Mononuclear cell (primary cell): ENCODE measurements around the gene DSCAM. TPM values are rescaled to one million over a fixed set of nuclear protein-coding genes. Genes with fewer than 3 reads are reported as not detected.

Source experiments
- H3K27me3 ChIP-seq: 2 replicates; pipeline ENCODE4 v1.6.0; 2011; ENCODE audit warnings: low read length, control low read depth; ENCODE audit not compliant: insufficient read depth
- H3K4me1 ChIP-seq: 2 replicates; pipeline ENCODE4 v1.5.1; 2011; ENCODE audit warnings: mild to moderate bottlenecking, low read length, control low read depth; ENCODE audit not compliant: insufficient read depth
- H3K4me3 ChIP-seq: 2 replicates; pipeline ENCODE4 v1.5.1; 2011; ENCODE audit warnings: mild to moderate bottlenecking, low read length, moderate library complexity
- H3K9me3 ChIP-seq: 2 replicates; pipeline ENCODE4 v1.5.1; 2011; ENCODE audit warnings: low read depth, mild to moderate bottlenecking, control low read depth, low read length
- total RNA-seq: library from RNA; depleted of rRNA; stranded (reverse); fragments of >200 nt; gene quantifications from one replicate; pipeline ENCODE4 v1.2.3, GENCODE V29; 2012

Gene DSCAM
- total RNA-seq, 1 donor, result not detected

GRCh38 chr21:40813918-40814317, 33.0 kb downstream of the DSCAM start:
- Histone ChIP-seq H3K9me3 (no peaks in the 10 kb centered on the region), H3K4me1 (no peaks in the 10 kb centered on the region), H3K4me3 (no peak overlapping the region), H3K27me3 (no peaks in the 10 kb centered on the region)

GRCh38 chr21:40809673-40810197, 37.2 kb downstream of the DSCAM start:
- Histone ChIP-seq H3K4me3 (no peak overlapping the region), H3K9me3 (no peaks in the 10 kb centered on the region), H3K27me3 (no peaks in the 10 kb centered on the region), H3K4me1 (no peaks in the 10 kb centered on the region)

- Histone ChIP-seq H3K9me3 (peaks cover 13% of the 10 kb centered on the region), H3K27me3 (no peaks in the 10 kb centered on the region), H3K4me1 (no peaks in the 10 kb centered on the region), H3K4me3 (no peak overlapping the region)
Observed at GRCh38 chr21:40803101-40803500, 43.9 kb downstream of the DSCAM start.

- Histone ChIP-seq H3K27me3 (no peaks in the 10 kb centered on the region), H3K4me1 (no peaks in the 10 kb centered on the region), H3K4me3 (no peak overlapping the region), H3K9me3 (peaks cover 20% of the 10 kb centered on the region)
Observed at GRCh38 chr21:40800126-40800525, 46.8 kb downstream of the DSCAM start.

- Histone ChIP-seq H3K9me3 (peaks cover 20% of the 10 kb centered on the region), H3K4me3 (no peak overlapping the region), H3K27me3 (no peaks in the 10 kb centered on the region), H3K4me1 (no peaks in the 10 kb centered on the region)
Observed at GRCh38 chr21:40797891-40798290, 49.1 kb downstream of the DSCAM start.

- peaks cover 20% of the 10 kb centered on the region for H3K9me3 ChIP-seq
- no peak overlapping the region for H3K4me3 ChIP-seq
- H3K27me3 ChIP-seq, result no peaks in the 10 kb centered on the region
- no peaks in the 10 kb centered on the region for H3K4me1 ChIP-seq
Observed at GRCh38 chr21:40797410-40797809, 49.5 kb downstream of the DSCAM start.

- H3K4me3 ChIP-seq, result no peak overlapping the region
- no peaks in the 10 kb centered on the region for H3K4me1 ChIP-seq
- H3K27me3 ChIP-seq, result no peaks in the 10 kb centered on the region
- peaks cover 20% of the 10 kb centered on the region for H3K9me3 ChIP-seq
Observed at GRCh38 chr21:40796464-40796863, 50.5 kb downstream of the DSCAM start.

- peaks cover 20% of the 10 kb centered on the region for H3K9me3 ChIP-seq
- H3K27me3 ChIP-seq, result no peaks in the 10 kb centered on the region
- H3K4me3 ChIP-seq, result no peak overlapping the region
- no peaks in the 10 kb centered on the region for H3K4me1 ChIP-seq
Observed at GRCh38 chr21:40795313-40795712, 51.6 kb downstream of the DSCAM start.

GRCh38 chr21:40792691-40793456, 54.1 kb downstream of the DSCAM start:
- Histone ChIP-seq H3K27me3 (no peaks in the 10 kb centered on the region), H3K4me3 (no peak overlapping the region), H3K9me3 (peaks cover 8% of the 10 kb centered on the region), H3K4me1 (no peaks in the 10 kb centered on the region)

- H3K4me1 ChIP-seq, result no peaks in the 10 kb centered on the region
- no peak overlapping the region for H3K4me3 ChIP-seq
- H3K27me3 ChIP-seq, result no peaks in the 10 kb centered on the region
- no peaks in the 10 kb centered on the region for H3K9me3 ChIP-seq
Observed at GRCh38 chr21:40788635-40789034, 58.3 kb downstream of the DSCAM start.

GRCh38 chr21:40783404-40783803, 63.6 kb downstream of the DSCAM start:
- Histone ChIP-seq H3K4me1 (no peaks in the 10 kb centered on the region), H3K27me3 (no peaks in the 10 kb centered on the region), H3K4me3 (no peak overlapping the region), H3K9me3 (no peaks in the 10 kb centered on the region)

GRCh38 chr21:40770435-40771055, 76.4 kb downstream of the DSCAM start:
- Histone ChIP-seq H3K9me3 (no peaks in the 10 kb centered on the region), H3K27me3 (no peaks in the 10 kb centered on the region), H3K4me1 (no peaks in the 10 kb centered on the region), H3K4me3 (no peak overlapping the region)

- H3K4me3 ChIP-seq, result no peak overlapping the region
- H3K4me1 ChIP-seq, result no peaks in the 10 kb centered on the region
- H3K9me3 ChIP-seq, result no peaks in the 10 kb centered on the region
- no peaks in the 10 kb centered on the region for H3K27me3 ChIP-seq
Observed at GRCh38 chr21:40769231-40769630, 77.7 kb downstream of the DSCAM start.

GRCh38 chr21:40768056-40768455, 78.9 kb downstream of the DSCAM start:
- Histone ChIP-seq H3K4me3 (no peak overlapping the region), H3K4me1 (no peaks in the 10 kb centered on the region), H3K27me3 (no peaks in the 10 kb centered on the region), H3K9me3 (no peaks in the 10 kb centered on the region)

- Histone ChIP-seq H3K4me1 (no peaks in the 10 kb centered on the region), H3K27me3 (no peaks in the 10 kb centered on the region), H3K4me3 (no peak overlapping the region), H3K9me3 (no peaks in the 10 kb centered on the region)
Observed at GRCh38 chr21:40766381-40766780, 80.6 kb downstream of the DSCAM start.

GRCh38 chr21:40765811-40766210, 81.1 kb downstream of the DSCAM start:
- H3K27me3 ChIP-seq, result no peaks in the 10 kb centered on the region
- no peaks in the 10 kb centered on the region for H3K9me3 ChIP-seq
- H3K4me3 ChIP-seq, result no peak overlapping the region
- no peaks in the 10 kb centered on the region for H3K4me1 ChIP-seq
